Smooth muscle cell (in vitro differentiated cells): ENCODE measurements around the gene SELENOP. TPM values are rescaled to one million over a fixed set of nuclear protein-coding genes. Genes with fewer than 3 reads are reported as not detected.

Source experiments
- DNase-seq: peaks from one replicate; lab custom pipeline; 2025; ENCODE audit not compliant: unreplicated experiment; lab: John Stamatoyannopoulos, UW
- H2AFZ ChIP-seq: fragments of 200-600 bp; sonication (generic); 2 replicates; pipeline ENCODE4 v1.6.0; 2016; ENCODE audit warnings: antibody characterized with exemption, low read depth, mild to moderate bottlenecking
- H3F3A ChIP-seq: fragments of 200-600 bp; sonication (generic); 2 replicates; pipeline ENCODE4 v1.6.0; 2017; ENCODE audit warnings: antibody characterized with exemption, low read depth
- H3K27ac ChIP-seq: fragments of 200-600 bp; sonication (generic); 2 replicates; pipeline ENCODE4 v1.5.1; 2016; ENCODE audit warnings: low read depth, mild to moderate bottlenecking
- H3K27me3 ChIP-seq: fragments of 200-600 bp; sonication (generic); 2 replicates; pipeline ENCODE4 v1.6.1; 2016; ENCODE audit warnings: low read depth, mild to moderate bottlenecking
- H3K36me3 ChIP-seq: fragments of 200-600 bp; sonication (generic); 2 replicates; pipeline ENCODE4 v1.5.1; 2016; ENCODE audit warnings: low read depth
- H3K4me1 ChIP-seq: fragments of 200-600 bp; sonication (generic); 2 replicates; pipeline ENCODE4 v1.5.1; 2016; ENCODE audit warnings: low read depth
- H3K4me2 ChIP-seq: fragments of 200-600 bp; sonication (generic); 2 replicates; pipeline ENCODE4 v1.6.0; 2016; ENCODE audit warnings: mild to moderate bottlenecking
- H3K4me3 ChIP-seq: fragments of 200-600 bp; sonication (generic); 2 replicates; pipeline ENCODE4 v1.5.1; 2016; ENCODE audit warnings: mild to moderate bottlenecking
- H3K79me2 ChIP-seq: fragments of 200-600 bp; sonication (generic); 2 replicates; pipeline ENCODE4 v1.6.0; 2016; ENCODE audit warnings: low read depth, mild to moderate bottlenecking
- H3K9ac ChIP-seq: fragments of 200-600 bp; sonication (generic); 2 replicates; pipeline ENCODE4 v1.6.0; 2016; ENCODE audit warnings: low read depth
- H3K9me3 ChIP-seq: fragments of 200-600 bp; sonication (generic); replicated peaks from 2 replicates; pipeline ENCODE4 v1.5.1; 2016; ENCODE audit warnings: low read depth
- H4K20me1 ChIP-seq: fragments of 200-600 bp; sonication (generic); 2 replicates; pipeline ENCODE4 v1.6.0; 2016; ENCODE audit warnings: low read depth
- WGBS: methylation state at CpG from one replicate; pipeline ENCODE4 v1.1.7; 2016; ENCODE audit warnings: low lambda C conversion rate; 5-methylcytosine and 5-hydroxymethylcytosine counted together
- polyA plus RNA-seq: library from polyadenylated mRNA; unstranded; fragments of >200 nt; fragmentation: Nextera tagmentation; extraction: Ambion mirVana; gene quantifications from 2 replicates; pipeline ENCODE4 v1.2.1, GENCODE V29; 2016
- total RNA-seq: library from RNA; depleted of rRNA; stranded (reverse); fragments of >200 nt; gene quantifications from 2 replicates; pipeline ENCODE4 v1.2.3, GENCODE V29; 2014
- TF ChIP-seq, protein P1 (sequence below): fragments of 200-600 bp; sonication (generic); IDR thresholded peaks from 2 replicates; pipeline ENCODE4 v1.5.1; 2017; ENCODE audit warnings: borderline replicate concordance, mild to moderate bottlenecking, antibody characterized with exemption; ENCODE audit not compliant: insufficient read depth, poor library complexity, severe bottlenecking

Gene SELENOP
- total and polyA plus RNA-seq, 2 experiments from 2014 or later = 11.9 to 12.2 TPM

DNA sequence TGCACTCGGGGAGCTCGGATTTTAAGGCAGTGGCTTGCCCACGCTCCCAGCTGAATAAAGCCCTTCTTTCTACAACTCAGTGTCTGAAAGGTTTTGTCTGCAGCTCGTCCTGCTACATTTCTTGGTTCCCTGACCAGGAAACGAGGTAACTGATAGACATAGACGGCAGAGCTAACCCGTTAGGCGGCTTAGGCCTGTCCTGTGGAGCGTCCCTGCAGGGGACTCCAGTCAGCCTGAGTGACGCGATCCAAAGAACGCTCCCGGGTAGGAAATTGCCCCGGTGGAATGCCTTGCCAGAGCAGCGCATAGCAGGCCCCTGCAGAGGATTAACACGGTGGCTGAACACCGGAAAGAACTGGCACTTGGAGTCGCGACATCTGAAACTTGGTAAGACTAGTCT, 1.8 kb upstream of the SELENOP start:
- WGBS = 18% methylated on average over 19 of the region's 19 CpGs
- H2AFZ ChIP-seq = peak overlapping the region; percentile 83
- H3K79me2 ChIP-seq = no peaks in the 10 kb centered on the region
- DNase-seq = no peak
- H3K9me3 ChIP-seq = no peaks in the 10 kb centered on the region
- H3K27me3 ChIP-seq = no peaks in the 10 kb centered on the region
- no peaks in the 10 kb centered on the region for H4K20me1 ChIP-seq
- H3K4me1 ChIP-seq = peaks cover 29% of the 10 kb centered on the region
- H3K4me2 ChIP-seq = peak overlapping the region; percentile 65
- no peak overlapping the region for H3K9ac ChIP-seq
- no peaks in the 10 kb centered on the region for H3F3A ChIP-seq
- TF ChIP-seq, protein P1, sequence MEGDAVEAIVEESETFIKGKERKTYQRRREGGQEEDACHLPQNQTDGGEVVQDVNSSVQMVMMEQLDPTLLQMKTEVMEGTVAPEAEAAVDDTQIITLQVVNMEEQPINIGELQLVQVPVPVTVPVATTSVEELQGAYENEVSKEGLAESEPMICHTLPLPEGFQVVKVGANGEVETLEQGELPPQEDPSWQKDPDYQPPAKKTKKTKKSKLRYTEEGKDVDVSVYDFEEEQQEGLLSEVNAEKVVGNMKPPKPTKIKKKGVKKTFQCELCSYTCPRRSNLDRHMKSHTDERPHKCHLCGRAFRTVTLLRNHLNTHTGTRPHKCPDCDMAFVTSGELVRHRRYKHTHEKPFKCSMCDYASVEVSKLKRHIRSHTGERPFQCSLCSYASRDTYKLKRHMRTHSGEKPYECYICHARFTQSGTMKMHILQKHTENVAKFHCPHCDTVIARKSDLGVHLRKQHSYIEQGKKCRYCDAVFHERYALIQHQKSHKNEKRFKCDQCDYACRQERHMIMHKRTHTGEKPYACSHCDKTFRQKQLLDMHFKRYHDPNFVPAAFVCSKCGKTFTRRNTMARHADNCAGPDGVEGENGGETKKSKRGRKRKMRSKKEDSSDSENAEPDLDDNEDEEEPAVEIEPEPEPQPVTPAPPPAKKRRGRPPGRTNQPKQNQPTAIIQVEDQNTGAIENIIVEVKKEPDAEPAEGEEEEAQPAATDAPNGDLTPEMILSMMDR = no peak
- H3K27ac ChIP-seq = no peak overlapping the region
- H3K36me3 ChIP-seq = no peaks in the 10 kb centered on the region
- no peak overlapping the region for H3K4me3 ChIP-seq

DNA sequence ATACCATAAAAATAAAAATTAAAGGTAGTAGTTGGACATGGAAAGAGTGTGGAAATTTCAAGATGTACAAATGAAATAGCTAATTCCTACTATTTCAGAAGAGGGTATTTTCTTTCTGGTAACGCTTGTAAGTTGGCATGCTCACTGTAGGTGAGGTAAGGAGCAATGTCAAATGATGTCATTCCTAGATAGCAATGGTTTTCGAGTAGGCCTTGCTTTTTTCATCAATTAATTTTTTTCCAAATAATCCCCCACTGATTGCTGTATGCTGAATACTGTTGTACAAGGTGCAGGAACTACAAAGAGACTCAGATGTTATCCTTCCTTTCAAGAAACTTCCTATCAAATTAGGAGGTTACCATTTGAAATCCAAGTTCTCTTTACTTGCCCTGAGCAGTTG, 928 bp upstream of the SELENOP start:
- H3K79me2 ChIP-seq = no peaks in the 10 kb centered on the region
- no peak overlapping the region for H3K27ac ChIP-seq
- no peak for DNase-seq
- no peaks in the 10 kb centered on the region for H3K27me3 ChIP-seq
- TF ChIP-seq, protein P1 = no peak
- no peaks in the 10 kb centered on the region for H3F3A ChIP-seq
- H2AFZ ChIP-seq = peak overlapping the region; percentile 83
- no peaks in the 10 kb centered on the region for H4K20me1 ChIP-seq
- 93% methylated on average over 2 of the region's 2 CpGs for WGBS
- H3K4me3 ChIP-seq = no peak overlapping the region
- no peaks in the 10 kb centered on the region for H3K36me3 ChIP-seq
- no peak overlapping the region for H3K9ac ChIP-seq
- H3K4me2 ChIP-seq = no peak overlapping the region
- H3K4me1 ChIP-seq = peaks cover 29% of the 10 kb centered on the region
- no peaks in the 10 kb centered on the region for H3K9me3 ChIP-seq

DNA sequence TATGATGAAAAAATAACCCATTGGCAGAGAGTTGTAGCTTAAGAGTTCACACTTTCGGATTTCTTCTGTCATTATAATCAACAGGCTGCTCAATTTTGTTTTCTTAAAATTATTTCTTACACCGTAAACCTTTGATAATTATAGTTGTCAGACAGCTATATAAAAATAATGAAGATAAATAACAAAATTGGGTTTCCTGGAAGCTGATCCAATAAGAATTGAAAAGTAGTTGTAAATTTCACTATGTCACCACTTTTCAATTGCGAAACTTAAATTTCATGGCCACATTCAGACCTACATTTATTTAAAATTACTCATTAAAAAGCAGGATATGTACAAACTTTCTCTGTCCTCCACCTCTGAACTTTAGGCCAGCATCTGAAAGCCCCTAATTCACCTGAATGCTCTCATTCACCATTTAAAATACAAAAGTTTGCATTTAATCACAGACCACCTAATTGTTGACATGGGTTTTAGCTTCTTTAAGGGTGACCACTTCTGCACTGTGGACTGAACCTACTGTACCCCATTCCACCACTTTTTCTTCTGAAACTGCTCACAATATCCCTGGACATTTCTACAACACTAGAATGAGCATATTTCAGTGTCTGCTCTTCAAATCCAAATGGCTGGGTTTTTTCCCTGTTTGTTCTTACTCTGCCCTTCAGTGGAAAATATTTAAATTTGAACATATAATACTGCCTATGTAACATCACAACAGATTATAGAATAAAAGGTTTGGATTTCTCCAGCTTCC, 680 bp downstream of the SELENOP start:
- no peaks in the 10 kb centered on the region for H3K9me3 ChIP-seq
- H3K4me2 ChIP-seq = peak overlapping the region; percentile 68
- no peak overlapping the region for H3K27ac ChIP-seq
- H3K79me2 ChIP-seq = no peaks in the 10 kb centered on the region
- H3K9ac ChIP-seq = no peak overlapping the region
- WGBS = 98% methylated on average over 3 of the region's 3 CpGs
- peak overlapping the region; percentile 48 for H3K4me3 ChIP-seq
- no peaks in the 10 kb centered on the region for H3K27me3 ChIP-seq
- H3K4me1 ChIP-seq = peaks cover 29% of the 10 kb centered on the region
- no peaks in the 10 kb centered on the region for H4K20me1 ChIP-seq
- H2AFZ ChIP-seq = peak overlapping the region; percentile 68
- TF ChIP-seq, protein P1 = no peak
- DNase-seq = no peak
- H3K36me3 ChIP-seq = no peaks in the 10 kb centered on the region
- no peaks in the 10 kb centered on the region for H3F3A ChIP-seq
